NCI-H226 (cell line): ENCODE data around the gene PTPN5.
"Not testable (repeated sequence)": the region's sequence is repeated elsewhere in the genome, so short reads cannot be mapped to it uniquely, and the experiment has no call there.

Experiments
- DNase-seq: peaks from one replicate; pipeline ENCODE4 v3.0.0-alpha.2; 2015

The PTPN5 gene

GRCh38 chr11:18791207-18791968 is at the start of gene PTPN5:
PTPN5 (minus strand) TSS chr11:18791798; CDS start chr11:18771958, 19,840 bp downstream.
- no peak for DNase-seq

GRCh38 chr11:18836417-18836816 is 44.8 kb upstream of the PTPN5 start:
- no peak for DNase-seq

GRCh38 chr11:18834754-18835466 is 43.3 kb upstream of the PTPN5 start:
- DNase-seq, result no peak

- DNase-seq, result not testable (repeated sequence)
These were observed 28.6 kb upstream of the PTPN5 start for GRCh38 chr11:18820160-18820559.

- no peak for DNase-seq
These were observed 12.8 kb upstream of the PTPN5 start for GRCh38 chr11:18804199-18804999.

GRCh38 chr11:18802381-18803257 is 11.0 kb upstream of the PTPN5 start:
- DNase-seq, result peak; percentile 30

GRCh38 chr11:18798799-18799469 is 7.3 kb upstream of the PTPN5 start:
- DNase-seq, result no peak

- DNase-seq, result no peak
These were observed 3.4 kb upstream of the PTPN5 start for GRCh38 chr11:18794956-18795355.

GRCh38 chr11:18792827-18793226 is 1.2 kb upstream of the PTPN5 start:
- no peak for DNase-seq

- DNase-seq, result no peak
These were observed 501 bp upstream of the PTPN5 start for GRCh38 chr11:18791969-18792628.

- DNase-seq, result no peak
These were observed 753 bp downstream of the PTPN5 start for GRCh38 chr11:18790883-18791206.

- no peak for DNase-seq
These were observed 1.7 kb downstream of the PTPN5 start for GRCh38 chr11:18789942-18790341.

- DNase-seq, result no peak
These were observed 6.2 kb downstream of the PTPN5 start for GRCh38 chr11:18785411-18785810.

GRCh38 chr11:18780896-18781295 is 10.7 kb downstream of the PTPN5 start:
- no peak for DNase-seq

- no peak for DNase-seq
These were observed 11.3 kb downstream of the PTPN5 start for GRCh38 chr11:18780329-18780728.

- DNase-seq, result no peak
These were observed 13.1 kb downstream of the PTPN5 start for GRCh38 chr11:18778468-18778867.

- DNase-seq, result no peak
These were observed 15.3 kb downstream of the PTPN5 start for GRCh38 chr11:18776324-18776723.

GRCh38 chr11:18775492-18776292 is 15.9 kb downstream of the PTPN5 start:
- DNase-seq, result peak; percentile 38

GRCh38 chr11:18774801-18775200 is 16.8 kb downstream of the PTPN5 start:
- DNase-seq, result no peak

GRCh38 chr11:18773681-18774080 is 17.9 kb downstream of the PTPN5 start:
- no peak for DNase-seq

- DNase-seq, result no peak
These were observed 18.5 kb downstream of the PTPN5 start for GRCh38 chr11:18773104-18773503.
